Naive thymus-derived CD4-positive, alpha-beta T cell (primary cell): ENCODE results near the gene PROCR. TPM values are rescaled to one million over a fixed set of nuclear protein-coding genes. Genes with fewer than 3 reads are reported as not detected.

Experiments
- ATAC-seq: fragments of 150-1000 bp; cut with Tn5 transposase; 2 replicates; pipeline ENCODE4 v1.10.0; 2021; ENCODE audit warnings: mild to moderate bottlenecking, moderate library complexity
- CTCF ChIA-PET: fragments of 350-600 bp; sonication (Branson Sonifier 250); formaldehyde crosslinking; loops from one replicate; lab custom pipeline; 2021; ENCODE audit warnings: antibody characterized with exemption; lab: Charles Lee
- POLR2A ChIA-PET: fragments of 350-600 bp; sonication (Branson Sonifier 250); formaldehyde crosslinking; loops from one replicate; lab custom pipeline; 2021; ENCODE audit warnings: antibody characterized with exemption, inconsistent platforms; lab: Charles Lee
- DNase-seq, 9 donors: peaks; one replicate each; pipeline versions ENCODE4 v3.0.0 to v3.0.0-alpha.2; 2020 to 2022; ENCODE audit warnings: mixed read lengths in 1 of 9
- H3K27ac ChIP-seq: one replicate; pipeline ENCODE4 v1.7.0; 2013; ENCODE audit warnings: mild to moderate bottlenecking, low read depth, low read length, moderate library complexity
- H3K27me3 ChIP-seq, 2 donors: one replicate each; pipeline ENCODE4 v1.7.0; 2013; ENCODE audit warnings: low read length in 2 of 2, mild to moderate bottlenecking in 2 of 2, moderate library complexity in 2 of 2; ENCODE audit not compliant: control insufficient read depth in 2 of 2, insufficient read depth in 2 of 2
- H3K36me3 ChIP-seq, 3 experiments: 1 replicate in 2 of 3; 2 replicates in 1 of 3; pipeline ENCODE4 v1.7.0; 2013; ENCODE audit warnings: low read length in 3 of 3, mild to moderate bottlenecking in 3 of 3, moderate library complexity in 1 of 3; ENCODE audit not compliant: insufficient read depth in 3 of 3, control insufficient read depth in 2 of 3
- H3K4me1 ChIP-seq, 2 donors: one replicate each; pipeline ENCODE4 v1.7.0; 2013; ENCODE audit warnings: low read length in 2 of 2, mild to moderate bottlenecking in 2 of 2, moderate library complexity in 1 of 2; ENCODE audit not compliant: control insufficient read depth in 2 of 2, insufficient read depth in 2 of 2
- H3K4me3 ChIP-seq: 2 replicates; pipeline ENCODE4 v1.7.0; 2013; ENCODE audit warnings: mild to moderate bottlenecking, low read length
- H3K9me3 ChIP-seq, 3 experiments: 1 replicate in 2 of 3; 2 replicates in 1 of 3; pipeline ENCODE4 v1.7.0; 2013; ENCODE audit warnings: low read length in 3 of 3; ENCODE audit not compliant: control insufficient read depth in 2 of 3
- H3K27ac Mint-ChIP-seq, 9 donors: one replicate each; pipeline ENCODE4 v1.8.0; 2020 to 2022; ENCODE audit warnings: mixed read lengths in 9 of 9, mild to moderate bottlenecking in 8 of 9, moderate library complexity in 5 of 9, inconsistent platforms in 2 of 9
- H3K27me3 Mint-ChIP-seq, 5 donors: one replicate each; pipeline ENCODE4 v1.8.0; 2021 to 2022; ENCODE audit warnings: mixed read lengths in 5 of 5, mild to moderate bottlenecking in 1 of 5
- H3K36me3 Mint-ChIP-seq, 5 donors: one replicate each; pipeline ENCODE4 v1.8.0; 2020 to 2022; ENCODE audit warnings: mixed read lengths in 5 of 5, mild to moderate bottlenecking in 3 of 5, inconsistent platforms in 1 of 5
- H3K4me1 Mint-ChIP-seq, 7 donors: one replicate each; pipeline ENCODE4 v1.8.0; 2020 to 2022; ENCODE audit warnings: mixed read lengths in 7 of 7, mild to moderate bottlenecking in 3 of 7, inconsistent platforms in 1 of 7
- H3K4me3 Mint-ChIP-seq, 10 donors: one replicate each; pipeline ENCODE4 v1.8.0; 2020 to 2022; ENCODE audit warnings: mild to moderate bottlenecking in 10 of 10, mixed read lengths in 10 of 10, moderate library complexity in 6 of 10, inconsistent platforms in 2 of 10
- H3K9me3 Mint-ChIP-seq, 11 donors: one replicate each; pipeline ENCODE4 v1.8.0; 2020 to 2022; ENCODE audit warnings: mixed read lengths in 11 of 11, mild to moderate bottlenecking in 4 of 11, inconsistent platforms in 1 of 11, moderate library complexity in 1 of 11
- intact Hi-C, 2 donors: fragments of 100-400 bp; cut with micrococcal nuclease; formaldehyde crosslinking; loops; one replicate each; pipeline ENCODE4 v1.15.1; 2023
- polyA plus RNA-seq, 2 donors: library from polyadenylated mRNA; unstranded; fragments of 300-500 nt; fragmentation: Illumina TruSeq; gene quantifications; one replicate each; pipeline ENCODE4 v1.2.3, GENCODE V29; 2021
- total RNA-seq, 6 experiments: library from RNA in 5 of 6; stranded (reverse) in 5 of 6; gene quantifications; 1 replicate in 5 of 6; 2 replicates in 1 of 6; pipeline ENCODE4 v1.2.3 and lab custom pipeline; 2021 to 2026

The PROCR gene
- total and polyA plus RNA-seq, 7 experiments from 2014 or later, result 0.35 to 2.0 (median 0.87) TPM; not detected in 2

GRCh38 chr20:35216541-35216940 lies 44.7 kb downstream of the PROCR start:
- Mint-ChIP-seq H3K27me3 (no peaks in the 10 kb centered on the region), H3K4me1 (no peaks in the 10 kb centered on the region), H3K36me3 (peaks cover 0 to 42% (median 26%) of the 10 kb centered on the region in 5 donors), H3K9me3 (peaks cover 0 to 1% (median 0%) of the 10 kb centered on the region in 11 donors), H3K27ac (no peak overlapping the region), H3K4me3 (no peak overlapping the region)
- intact Hi-C loops, result no loop called here
- Histone ChIP-seq H3K27ac (no peak overlapping the region), H3K4me3 (no peak overlapping the region), H3K36me3 (no peaks in the 10 kb centered on the region), H3K9me3 (no peaks in the 10 kb centered on the region), H3K27me3 (no peaks in the 10 kb centered on the region), H3K4me1 (no peaks in the 10 kb centered on the region)
- no peak for DNase-seq
- ATAC-seq, result no peak
- POLR2A ChIA-PET, result no interaction called here
- CTCF ChIA-PET, result interaction anchor here (0.5 to 1.3 kb wide), 2 partner anchors 8 to 284 kb away, joined by 3 to 7 read pairs; no protein-coding TSS in a partner anchor

- Histone ChIP-seq H3K27ac (no peak overlapping the region), H3K36me3 (no peaks in the 10 kb centered on the region), H3K4me3 (no peak overlapping the region), H3K27me3 (peaks cover 3 to 6% of the 10 kb centered on the region in 2 donors), H3K4me1 (no peaks in the 10 kb centered on the region), H3K9me3 (no peaks in the 10 kb centered on the region)
- no peak for ATAC-seq
- Mint-ChIP-seq H3K27me3 (peaks cover 18 to 44% (median 24%) of the 10 kb centered on the region in 5 donors), H3K27ac (no peak overlapping the region), H3K4me1 (peaks cover 5 to 16% (median 13%) of the 10 kb centered on the region in 7 donors), H3K36me3 (peaks cover 9 to 34% (median 19%) of the 10 kb centered on the region in 5 donors), H3K9me3 (peaks cover 0 to 8% (median 1%) of the 10 kb centered on the region in 11 donors), H3K4me3 (no peak overlapping the region)
- no peak for DNase-seq
- CTCF ChIA-PET, result no interaction called here
- POLR2A ChIA-PET, result no interaction called here
- intact Hi-C loops, result no loop called here
These were observed 52.1 kb downstream of the PROCR start for GRCh38 chr20:35223941-35224340.

GRCh38 chr20:35224536-35224935 lies 52.7 kb downstream of the PROCR start:
- no peak overlapping the region for H3K4me3 ChIP-seq
- ChIA-PET POLR2A (no interaction called here), CTCF (no interaction called here)
- ATAC-seq (no peak), DNase-seq (no peak)
- H3K27ac ChIP-seq, result no peak overlapping the region
- H3K4me1 ChIP-seq, result no peaks in the 10 kb centered on the region
- H3K36me3 ChIP-seq, result no peaks in the 10 kb centered on the region
- no peak overlapping the region for H3K4me3 Mint-ChIP-seq
- intact Hi-C loops, result no loop called here
- no peaks in the 10 kb centered on the region for H3K9me3 ChIP-seq
- peaks cover 24 to 50% (median 29%) of the 10 kb centered on the region in 5 donors for H3K27me3 Mint-ChIP-seq
- peaks cover 3 to 6% of the 10 kb centered on the region in 2 donors for H3K27me3 ChIP-seq
- H3K9me3 Mint-ChIP-seq, result peaks cover 0 to 12% (median 1%) of the 10 kb centered on the region in 11 donors
- H3K36me3 Mint-ChIP-seq, result peaks cover 11 to 36% (median 20%) of the 10 kb centered on the region in 5 donors
- peaks cover 5 to 16% (median 13%) of the 10 kb centered on the region in 7 donors for H3K4me1 Mint-ChIP-seq
- no peak overlapping the region for H3K27ac Mint-ChIP-seq

GRCh38 chr20:35225319-35226125 lies 53.6 kb downstream of the PROCR start:
- peaks cover 5 to 16% (median 13%) of the 10 kb centered on the region in 7 donors for H3K4me1 Mint-ChIP-seq
- H3K27me3 Mint-ChIP-seq, result peaks cover 29 to 52% (median 32%) of the 10 kb centered on the region in 5 donors
- H3K36me3 ChIP-seq, result no peaks in the 10 kb centered on the region
- H3K27ac Mint-ChIP-seq, result peak overlapping the region in 1 of 9 donors; percentile 83
- ATAC-seq (no peak), DNase-seq (no peak)
- H3K4me1 ChIP-seq, result no peaks in the 10 kb centered on the region
- H3K27me3 ChIP-seq, result peaks cover 3 to 6% of the 10 kb centered on the region in 2 donors
- peaks cover 11 to 39% (median 24%) of the 10 kb centered on the region in 5 donors for H3K36me3 Mint-ChIP-seq
- H3K9me3 ChIP-seq, result no peaks in the 10 kb centered on the region
- peak overlapping the region; percentile 28 to 83 (median 62) for H3K4me3 Mint-ChIP-seq
- H3K9me3 Mint-ChIP-seq, result peaks cover 0 to 12% (median 1%) of the 10 kb centered on the region in 11 donors
- POLR2A ChIA-PET, result no interaction called here
- no peak overlapping the region for H3K4me3 ChIP-seq
- no peak overlapping the region for H3K27ac ChIP-seq
- intact Hi-C loops, result no loop called here
- CTCF ChIA-PET, result no interaction called here

GRCh38 chr20:35226126-35226883 lies 54.4 kb downstream of the PROCR start, which contains the start of gene MMP24:
Gene MMP24 (plus strand): TSS chr20:35226690. CDS start chr20:35226739, 49 bp downstream.
- no peak within 1 kb of the TSS for H3K4me3 ChIP-seq
- no peak for DNase-seq
- intact Hi-C loops, result no loop called here
- no peak for ATAC-seq
- CTCF ChIA-PET, result no interaction called here
- no peaks in the 10 kb centered on the region for H3K9me3 ChIP-seq
- Mint-ChIP-seq H3K36me3 (peaks cover 12 to 47% (median 28%) of the 10 kb centered on the region in 5 donors), H3K4me1 (peaks cover 5 to 16% (median 13%) of the 10 kb centered on the region in 7 donors), H3K27ac (no peak within 1 kb of the TSS), H3K4me3 (peak within 1 kb of the TSS; percentile 60 to 84 (median 78)), H3K9me3 (peaks cover 0 to 12% (median 1%) of the 10 kb centered on the region in 11 donors), H3K27me3 (peaks cover 29 to 52% (median 37%) of the 10 kb centered on the region in 5 donors)
- peaks cover 3 to 6% of the 10 kb centered on the region in 2 donors for H3K27me3 ChIP-seq
- H3K36me3 ChIP-seq, result no peaks in the 10 kb centered on the region
- no peak within 1 kb of the TSS for H3K27ac ChIP-seq
- H3K4me1 ChIP-seq, result no peaks in the 10 kb centered on the region
- POLR2A ChIA-PET, result interaction anchor here (1.1 kb wide), 1 partner anchor 133 kb away, joined by 4 read pairs; no protein-coding TSS in a partner anchor
